CD14-positive monocyte (primary cell): Measurements from ENCODE around the gene ISCU. TPM values are rescaled to one million over a fixed set of nuclear protein-coding genes. Genes with fewer than 3 reads are reported as not detected.
A peak's percentile ranks its signal among the peaks of the same experiment; 100 is the strongest.

Source experiments
- DNase-seq, 3 donors: peaks; one replicate each; pipeline ENCODE4 v3.0.0-alpha.2; 2011 to 2022
- H2AFZ ChIP-seq: 2 replicates; pipeline ENCODE4 v1.6.0; 2012; ENCODE audit warnings: mild to moderate bottlenecking, low read depth, low read length, inconsistent platforms; ENCODE audit not compliant: insufficient read depth, poor library complexity, severe bottlenecking
- H3K27ac ChIP-seq, 2 donors: 1 replicate in 1 of 2; 2 replicates in 1 of 2; pipeline ENCODE4 v1.5.1; 2012 to 2013; ENCODE audit warnings: low read length in 2 of 2, control low read depth in 1 of 2, inconsistent platforms in 1 of 2, low read depth in 1 of 2, mild to moderate bottlenecking in 1 of 2
- H3K27me3 ChIP-seq, 2 donors: one replicate each; pipeline versions ENCODE4 v1.6.0 to v1.6.1; 2011 to 2013; ENCODE audit warnings: low read length in 2 of 2; ENCODE audit not compliant: control insufficient read depth in 2 of 2, insufficient read depth in 2 of 2
- H3K36me3 ChIP-seq, 2 donors: replicated peaks in 1 of 2; 1 replicate in 1 of 2; 2 replicates in 1 of 2; pipeline versions ENCODE4 v1.5.1 to v1.6.1; 2012 to 2013; ENCODE audit warnings: low read length in 2 of 2, control low read depth in 1 of 2, inconsistent platforms in 1 of 2, mild to moderate bottlenecking in 1 of 2; ENCODE audit not compliant: insufficient read depth in 2 of 2, control insufficient read depth in 1 of 2
- H3K4me1 ChIP-seq, 2 donors: 1 replicate in 1 of 2; 2 replicates in 1 of 2; pipeline versions ENCODE4 v1.5.1 to v1.6.1; 2012 to 2013; ENCODE audit warnings: low read length in 2 of 2, control low read depth in 1 of 2, inconsistent platforms in 1 of 2, mild to moderate bottlenecking in 1 of 2, moderate library complexity in 1 of 2; ENCODE audit not compliant: insufficient read depth in 2 of 2, control insufficient read depth in 1 of 2
- H3K4me2 ChIP-seq: replicated peaks from 2 replicates; pipeline ENCODE3; 2012; ENCODE audit warnings: low read length, moderate library complexity, mild to moderate bottlenecking; ENCODE audit not compliant: poor library complexity, severe bottlenecking; ENCODE audit errors: extremely low read depth
- H3K4me3 ChIP-seq, 3 experiments: fragments of 200-600 bp in 1 of 3; sonication (generic) in 1 of 3; replicated peaks in 1 of 3; 1 replicate in 2 of 3; 2 replicates in 1 of 3; pipeline ENCODE4 v1.5.1; 2011 to 2013; ENCODE audit warnings: low read length in 3 of 3, mild to moderate bottlenecking in 3 of 3, control low read depth in 2 of 3, low read depth in 2 of 3, inconsistent platforms in 1 of 3, moderate library complexity in 1 of 3
- H3K79me2 ChIP-seq: 2 replicates; pipeline ENCODE4 v1.6.0; 2012; ENCODE audit warnings: mild to moderate bottlenecking, control low read depth, inconsistent platforms, low read length, moderate library complexity; ENCODE audit not compliant: insufficient read depth
- H3K9ac ChIP-seq: 2 replicates; pipeline ENCODE4 v1.6.0; 2017; ENCODE audit warnings: low read length, mild to moderate bottlenecking; ENCODE audit not compliant: insufficient read depth, poor library complexity, severe bottlenecking
- H3K9me3 ChIP-seq, 2 donors: replicated peaks in 1 of 2; 1 replicate in 1 of 2; 2 replicates in 1 of 2; pipeline versions ENCODE4 v1.5.1 to v1.6.1; 2012 to 2013; ENCODE audit warnings: low read length in 2 of 2, control low read depth in 1 of 2; ENCODE audit not compliant: control insufficient read depth in 1 of 2, insufficient read depth in 1 of 2
- H4K20me1 ChIP-seq: 2 replicates; pipeline ENCODE4 v1.6.0; 2012; ENCODE audit warnings: mild to moderate bottlenecking, low read length, control low read depth, moderate library complexity; ENCODE audit not compliant: insufficient read depth
- H3K27ac Mint-ChIP-seq, 7 donors: one replicate each; pipeline ENCODE4 v1.8.0; 2020; ENCODE audit warnings: mild to moderate bottlenecking in 7 of 7, mixed read lengths in 7 of 7, moderate library complexity in 6 of 7, inconsistent platforms in 2 of 7
- H3K27me3 Mint-ChIP-seq, 3 donors: one replicate each; pipeline ENCODE4 v1.8.0; 2021 to 2022; ENCODE audit warnings: low read depth in 3 of 3, mild to moderate bottlenecking in 3 of 3, mixed read lengths in 3 of 3, moderate library complexity in 3 of 3, inconsistent platforms in 1 of 3
- H3K36me3 Mint-ChIP-seq, 2 donors: one replicate each; pipeline ENCODE4 v1.8.0; 2020; ENCODE audit warnings: mixed read lengths in 2 of 2, inconsistent platforms in 1 of 2, mild to moderate bottlenecking in 1 of 2
- H3K4me1 Mint-ChIP-seq: one replicate; pipeline ENCODE4 v1.8.0; 2020; ENCODE audit warnings: mild to moderate bottlenecking, mixed read lengths
- H3K4me3 Mint-ChIP-seq, 2 donors: one replicate each; pipeline ENCODE4 v1.8.0; 2020; ENCODE audit warnings: mild to moderate bottlenecking in 2 of 2, mixed read lengths in 2 of 2, moderate library complexity in 1 of 2
- H3K9me3 Mint-ChIP-seq, 7 donors: one replicate each; pipeline ENCODE4 v1.8.0; 2020 to 2022; ENCODE audit warnings: mixed read lengths in 7 of 7, mild to moderate bottlenecking in 6 of 7, moderate library complexity in 6 of 7, inconsistent platforms in 2 of 7
- CTCF ChIP-seq: fragments of 200-600 bp; IDR thresholded peaks from one replicate; pipeline ENCODE4 v1.8.0; 2022; ENCODE audit warnings: antibody characterized with exemption, mild to moderate bottlenecking
- WGBS: methylation state at CpG from one replicate; pipeline ENCODE4 v1.1.5; 2013; ENCODE audit warnings: missing lambda C conversion rate; ENCODE audit not compliant: insufficient coverage; 5-methylcytosine and 5-hydroxymethylcytosine counted together
- intact Hi-C, 2 donors: fragments of 100-400 bp; cut with micrococcal nuclease; formaldehyde crosslinking; loops; one replicate each; pipeline versions ENCODE4 v1.15.0 to v1.15.1; 2023
- polyA minus RNA-seq: library from RNA; depleted of rRNA, polyadenylated mRNA; stranded (reverse); fragments of >200 nt; gene quantifications from 2 replicates; pipeline ENCODE4 v1.2.3, GENCODE V29; 2012
- polyA plus RNA-seq, 3 donors: library from polyadenylated mRNA; depleted of rRNA in 1 of 3; unstranded in 2 of 3; stranded (reverse) in 1 of 3; fragments of 300-500 nt in 2 of 3; fragments of >200 nt in 1 of 3; fragmentation: Illumina TruSeq in 2 of 3; gene quantifications; 1 replicate in 2 of 3; 2 replicates in 1 of 3; pipeline ENCODE4 v1.2.3, GENCODE V29; 2012 to 2021
- total RNA-seq, 12 experiments: library from RNA in 1 of 12; stranded (reverse) in 1 of 12; fragments of 120-200 nt in 1 of 12; gene quantifications; one replicate each; pipeline ENCODE4 v1.2.4 and lab custom pipeline; 2013 to 2026; ENCODE audit warnings: mixed read lengths in 6 of 12, inconsistent platforms in 1 of 12

The ISCU gene
- total RNA-seq (2013): 135 TPM
- polyA plus RNA-seq (100 to 1,000 TPM in 2 of 3 donors, 10 to 100 TPM in 1; 90.9 to 114 (median 111) TPM), polyA minus RNA-seq (35.5 and 53.0 TPM in 2 replicates), total RNA-seq (lab: John Stamatoyannopoulos, UW) (13.1 to 64.7 (median 37.4) reads per million in 11 experiments)

- peak; percentile 96 to 98 (median 98) for DNase-seq
- intact Hi-C loops: loop anchor here (1.0 to 10.0 kb wide), 11 partner anchors 45 to 531 kb away; partner anchors contain the start of genes ALKBH2 (in 1 of the 2), CORO1C (in 1 of the 2), FICD (in 1 of the 2) and SELPLG (in 1 of the 2)
- H3K27ac ChIP-seq: peak within 1 kb of the TSS; percentile 72 to 95
- peak within 1 kb of the TSS; percentile 84 to 97 (median 92) for H3K4me3 ChIP-seq
- H2AFZ ChIP-seq: peak within 1 kb of the TSS; percentile 91
- peak within 1 kb of the TSS; percentile 98 to 100 (median 100) for H3K27ac Mint-ChIP-seq
- H3K4me1 ChIP-seq: peaks cover 50 to 65% of the 10 kb centered on the region in 2 donors
- H3K9ac ChIP-seq: peak within 1 kb of the TSS; percentile 92
- peaks cover 11% of the 10 kb centered on the region for H4K20me1 ChIP-seq
- TF ChIP-seq CTCF: no peak
- H3K27me3 ChIP-seq: no peaks in the 10 kb centered on the region
- H3K27me3 Mint-ChIP-seq: peaks cover 0 to 2% (median 0%) of the 10 kb centered on the region in 3 donors
- H3K9me3 ChIP-seq: no peaks in the 10 kb centered on the region
- H3K4me1 Mint-ChIP-seq: peaks cover 53% of the 10 kb centered on the region
- H3K36me3 Mint-ChIP-seq: peaks cover 34 to 45% of the 10 kb centered on the region in 2 donors
- H3K4me3 Mint-ChIP-seq: peak within 1 kb of the TSS; percentile 100
- under 1% methylated on average over 72 of the region's 72 CpGs for WGBS
- peak within 1 kb of the TSS; percentile 98 for H3K4me2 ChIP-seq
- H3K9me3 Mint-ChIP-seq: no peaks in the 10 kb centered on the region
- H3K36me3 ChIP-seq: peaks cover 26 to 41% of the 10 kb centered on the region in 2 donors
- H3K79me2 ChIP-seq: peaks cover 53% of the 10 kb centered on the region
Measured at GRCh38 chr12:108562348-108563135, at the start of gene ISCU. ISCU (plus strand) TSS chr12:108562596; CDS start chr12:108562623, 27 bp downstream.

GRCh38 chr12:108514468-108514972 lies 47.9 kb upstream of the ISCU start:
- Mint-ChIP-seq H3K9me3 (peaks cover 0 to 4% (median 0%) of the 10 kb centered on the region in 7 donors), H3K4me3 (peak overlapping the region; percentile 89 to 93), H3K27ac (peak overlapping the region in 5 of 7 donors; percentile 42 to 96 (median 89)), H3K36me3 (peaks cover 18 to 26% of the 10 kb centered on the region in 2 donors), H3K27me3 (peaks cover 10 to 14% (median 11%) of the 10 kb centered on the region in 3 donors), H3K4me1 (peaks cover 24% of the 10 kb centered on the region)
- Histone ChIP-seq H3K4me2 (peak overlapping the region; percentile 85), H3K9ac (peak overlapping the region; percentile 88), H3K4me3 (peak overlapping the region in 2 of 3 experiments; percentile 85 to 93), H3K4me1 (peaks cover 13 to 24% of the 10 kb centered on the region in 2 donors), H3K9me3 (no peaks in the 10 kb centered on the region), H3K79me2 (peaks cover 13% of the 10 kb centered on the region), H3K27me3 (no peaks in the 10 kb centered on the region), H2AFZ (peak overlapping the region; percentile 85), H3K36me3 (peaks cover 19 to 28% of the 10 kb centered on the region in 2 donors), H4K20me1 (peaks cover under 1% of the 10 kb centered on the region), H3K27ac (no peak overlapping the region)
- intact Hi-C loops: loop anchor here (10.0 kb wide), 2 partner anchors 580 to 840 kb away; partner anchors contain the start of genes ALKBH2 (in 2 of the 2) and UNG (in 2 of the 2)
- no peak for DNase-seq
- 27% methylated on average over 17 of the region's 19 CpGs for WGBS
- no peak for TF ChIP-seq CTCF
